ENCODE measurements around the gene MYO1H.
A peak's percentile ranks its signal among the peaks of the same experiment; 100 is the strongest.

MYO1H gene

GRCh38 chr12:109461049-109461845, 113.5 kb downstream of the MYO1H start:
- H3K79me1 ChIP-seq (ENCODE audit: low read length): peaks cover 42% of the 10 kb centered on the region
- peaks cover 34% of the 10 kb centered on the region for H3K4me1 ChIP-seq (ENCODE audit: control insufficient read depth, low read depth, low read length)
- H3K4ac ChIP-seq (ENCODE audit: low read depth, low read length): no peak overlapping the region
- peaks cover 57% of the 10 kb centered on the region for H3K79me2 ChIP-seq (ENCODE audit: control insufficient read depth, insufficient read depth, low read length)
- DNase-seq: peak; percentile 51
- no CpG with 5 or more reads among the region's 8 CpGs for WGBS (ENCODE audit: extremely low coverage, insufficient coverage, low lambda C conversion rate)
- H3K23ac ChIP-seq (ENCODE audit: low read length): no peak overlapping the region
- H2BK120ac ChIP-seq (ENCODE audit: low read depth, low read length): no peak overlapping the region
- no peak overlapping the region for H3K4me2 ChIP-seq (ENCODE audit: low read length)
- H3K4me3 ChIP-seq (ENCODE audit: low read length): no peak overlapping the region
- peak overlapping the region; percentile 30 for H3K27ac ChIP-seq (ENCODE audit: low read depth, low read length)
- no peak overlapping the region for H4K8ac ChIP-seq (ENCODE audit: low read depth, low read length)
- H3K9ac ChIP-seq (ENCODE audit: low read length): no peak overlapping the region
- H3K18ac ChIP-seq (ENCODE audit: low read length): no peak overlapping the region
- H2AK5ac ChIP-seq (ENCODE audit: low read length): no peak overlapping the region
- peak overlapping the region; percentile 25 for H3K56ac ChIP-seq (ENCODE audit: low read length)
- peaks cover 7% of the 10 kb centered on the region for H3K36me3 ChIP-seq (ENCODE audit: control insufficient read depth, insufficient read depth, low read length)
- no peak overlapping the region for H2BK15ac ChIP-seq (replicated peaks; ENCODE audit: low read depth)
- H4K5ac ChIP-seq (ENCODE audit: low read length): no peak overlapping the region
- H3K27me3 ChIP-seq (ENCODE audit: insufficient read depth, low read length, poor library complexity): no peaks in the 10 kb centered on the region
- no peak overlapping the region for H2BK5ac ChIP-seq (ENCODE audit: low read length)

- Histone ChIP-seq H3K4me3 (ENCODE audit: low read length) (no peak overlapping the region), H3K27me3 (ENCODE audit: insufficient read depth, low read length, poor library complexity) (no peaks in the 10 kb centered on the region), H2BK15ac (replicated peaks; ENCODE audit: low read depth) (no peak overlapping the region), H3K56ac (ENCODE audit: low read length) (peak overlapping the region; percentile 25), H3K79me1 (ENCODE audit: low read length) (peaks cover 48% of the 10 kb centered on the region), H3K9ac (ENCODE audit: low read length) (no peak overlapping the region), H2BK120ac (ENCODE audit: low read depth, low read length) (no peak overlapping the region), H3K4ac (ENCODE audit: low read depth, low read length) (no peak overlapping the region), H2AK5ac (ENCODE audit: low read length) (no peak overlapping the region), H3K79me2 (ENCODE audit: control insufficient read depth, insufficient read depth, low read length) (peaks cover 64% of the 10 kb centered on the region), H3K36me3 (ENCODE audit: control insufficient read depth, insufficient read depth, low read length) (peaks cover 6% of the 10 kb centered on the region), H3K4me2 (ENCODE audit: low read length) (no peak overlapping the region), H4K8ac (ENCODE audit: low read depth, low read length) (no peak overlapping the region), H3K4me1 (ENCODE audit: control insufficient read depth, low read depth, low read length) (peaks cover 34% of the 10 kb centered on the region), H3K18ac (ENCODE audit: low read length) (no peak overlapping the region), H2BK5ac (ENCODE audit: low read length) (no peak overlapping the region), H3K27ac (ENCODE audit: low read depth, low read length) (peak overlapping the region; percentile 42), H4K5ac (ENCODE audit: low read length) (no peak overlapping the region), H3K23ac (ENCODE audit: low read length) (peak overlapping the region; percentile 99)
- DNase-seq: peak; percentile 50
- no CpG with 5 or more reads among the region's 13 CpGs for WGBS (ENCODE audit: extremely low coverage, insufficient coverage, low lambda C conversion rate)
Measured at GRCh38 chr12:109461846-109462756, 114.4 kb downstream of the MYO1H start.

GRCh38 chr12:109462868-109463692, 115.4 kb downstream of the MYO1H start:
- peak; percentile 74 for DNase-seq
- Histone ChIP-seq H3K9ac (ENCODE audit: low read length) (peak overlapping the region; percentile 31), H3K4me2 (ENCODE audit: low read length) (no peak overlapping the region), H3K27ac (ENCODE audit: low read depth, low read length) (peak overlapping the region; percentile 58), H3K18ac (ENCODE audit: low read length) (no peak overlapping the region), H2BK120ac (ENCODE audit: low read depth, low read length) (no peak overlapping the region), H3K56ac (ENCODE audit: low read length) (peak overlapping the region; percentile 40), H3K4me1 (ENCODE audit: control insufficient read depth, low read depth, low read length) (peaks cover 31% of the 10 kb centered on the region), H3K4ac (ENCODE audit: low read depth, low read length) (no peak overlapping the region), H4K5ac (ENCODE audit: low read length) (no peak overlapping the region), H3K79me2 (ENCODE audit: control insufficient read depth, insufficient read depth, low read length) (peaks cover 68% of the 10 kb centered on the region), H4K8ac (ENCODE audit: low read depth, low read length) (no peak overlapping the region), H3K36me3 (ENCODE audit: control insufficient read depth, insufficient read depth, low read length) (peaks cover 2% of the 10 kb centered on the region), H3K23ac (ENCODE audit: low read length) (no peak overlapping the region), H2AK5ac (ENCODE audit: low read length) (no peak overlapping the region), H2BK5ac (ENCODE audit: low read length) (no peak overlapping the region), H3K79me1 (ENCODE audit: low read length) (peaks cover 49% of the 10 kb centered on the region), H3K27me3 (ENCODE audit: insufficient read depth, low read length, poor library complexity) (no peaks in the 10 kb centered on the region), H3K4me3 (ENCODE audit: low read length) (no peak overlapping the region), H2BK15ac (replicated peaks; ENCODE audit: low read depth) (no peak overlapping the region)
- no CpG with 5 or more reads among the region's 14 CpGs for WGBS (ENCODE audit: extremely low coverage, insufficient coverage, low lambda C conversion rate)

GRCh38 chr12:109463756-109464155, 116.1 kb downstream of the MYO1H start:
- Histone ChIP-seq H3K27ac (ENCODE audit: low read depth, low read length) (peak overlapping the region; percentile 31), H3K4me1 (ENCODE audit: control insufficient read depth, low read depth, low read length) (peaks cover 26% of the 10 kb centered on the region), H3K79me1 (ENCODE audit: low read length) (peaks cover 50% of the 10 kb centered on the region), H4K8ac (ENCODE audit: low read depth, low read length) (no peak overlapping the region), H2BK5ac (ENCODE audit: low read length) (no peak overlapping the region), H3K4me3 (ENCODE audit: low read length) (no peak overlapping the region), H2AK5ac (ENCODE audit: low read length) (no peak overlapping the region), H3K9ac (ENCODE audit: low read length) (no peak overlapping the region), H3K23ac (ENCODE audit: low read length) (no peak overlapping the region), H3K4ac (ENCODE audit: low read depth, low read length) (no peak overlapping the region), H3K56ac (ENCODE audit: low read length) (no peak overlapping the region), H3K4me2 (ENCODE audit: low read length) (no peak overlapping the region), H2BK120ac (ENCODE audit: low read depth, low read length) (no peak overlapping the region), H3K79me2 (ENCODE audit: control insufficient read depth, insufficient read depth, low read length) (peaks cover 69% of the 10 kb centered on the region), H3K36me3 (ENCODE audit: control insufficient read depth, insufficient read depth, low read length) (peaks cover 1% of the 10 kb centered on the region), H3K27me3 (ENCODE audit: insufficient read depth, low read length, poor library complexity) (no peaks in the 10 kb centered on the region), H4K5ac (ENCODE audit: low read length) (no peak overlapping the region), H2BK15ac (replicated peaks; ENCODE audit: low read depth) (no peak overlapping the region), H3K18ac (ENCODE audit: low read length) (no peak overlapping the region)
- no peak for DNase-seq
- WGBS (ENCODE audit: extremely low coverage, insufficient coverage, low lambda C conversion rate): no CpG with 5 or more reads among the region's 5 CpGs

- H3K79me2 ChIP-seq (ENCODE audit: control insufficient read depth, insufficient read depth, low read length): peaks cover 75% of the 10 kb centered on the region
- no peak overlapping the region for H2AK5ac ChIP-seq (ENCODE audit: low read length)
- WGBS (ENCODE audit: extremely low coverage, insufficient coverage, low lambda C conversion rate): no CpG with 5 or more reads among the region's 14 CpGs
- no peaks in the 10 kb centered on the region for H3K27me3 ChIP-seq (ENCODE audit: insufficient read depth, low read length, poor library complexity)
- DNase-seq: no peak
- H4K8ac ChIP-seq (ENCODE audit: low read depth, low read length): no peak overlapping the region
- peaks cover 23% of the 10 kb centered on the region for H3K4me1 ChIP-seq (ENCODE audit: control insufficient read depth, low read depth, low read length)
- H3K27ac ChIP-seq (ENCODE audit: low read depth, low read length): no peak overlapping the region
- no peak overlapping the region for H2BK5ac ChIP-seq (ENCODE audit: low read length)
- H4K5ac ChIP-seq (ENCODE audit: low read length): no peak overlapping the region
- H3K23ac ChIP-seq (ENCODE audit: low read length): no peak overlapping the region
- no peak overlapping the region for H3K56ac ChIP-seq (ENCODE audit: low read length)
- H3K79me1 ChIP-seq (ENCODE audit: low read length): peaks cover 59% of the 10 kb centered on the region
- H3K9ac ChIP-seq (ENCODE audit: low read length): no peak overlapping the region
- no peak overlapping the region for H3K4me2 ChIP-seq (ENCODE audit: low read length)
- H3K4me3 ChIP-seq (ENCODE audit: low read length): no peak overlapping the region
- H3K18ac ChIP-seq (ENCODE audit: low read length): no peak overlapping the region
- H2BK15ac ChIP-seq (replicated peaks; ENCODE audit: low read depth): no peak overlapping the region
- no peak overlapping the region for H2BK120ac ChIP-seq (ENCODE audit: low read depth, low read length)
- H3K4ac ChIP-seq (ENCODE audit: low read depth, low read length): no peak overlapping the region
- H3K36me3 ChIP-seq (ENCODE audit: control insufficient read depth, insufficient read depth, low read length): peaks cover 6% of the 10 kb centered on the region
Measured at GRCh38 chr12:109464642-109465351, 117.1 kb downstream of the MYO1H start.

Data from mesendoderm (in vitro differentiated cells).